Measurements from ENCODE around the gene ANKRD30B. TPM values are rescaled to one million over a fixed set of nuclear protein-coding genes. Genes with fewer than 3 reads are reported as not detected.
"Not testable (repeated sequence)": the region's sequence is repeated elsewhere in the genome, so short reads cannot be mapped to it uniquely, and the experiment has no call there.

The ANKRD30B gene
- total RNA-seq (under 1 TPM in 1 of 4 donors, not detected in 3; 0.36 TPM), polyA plus RNA-seq (under 1 TPM in 1 of 3 donors, not detected in 2; 0.13 TPM)

DNA sequence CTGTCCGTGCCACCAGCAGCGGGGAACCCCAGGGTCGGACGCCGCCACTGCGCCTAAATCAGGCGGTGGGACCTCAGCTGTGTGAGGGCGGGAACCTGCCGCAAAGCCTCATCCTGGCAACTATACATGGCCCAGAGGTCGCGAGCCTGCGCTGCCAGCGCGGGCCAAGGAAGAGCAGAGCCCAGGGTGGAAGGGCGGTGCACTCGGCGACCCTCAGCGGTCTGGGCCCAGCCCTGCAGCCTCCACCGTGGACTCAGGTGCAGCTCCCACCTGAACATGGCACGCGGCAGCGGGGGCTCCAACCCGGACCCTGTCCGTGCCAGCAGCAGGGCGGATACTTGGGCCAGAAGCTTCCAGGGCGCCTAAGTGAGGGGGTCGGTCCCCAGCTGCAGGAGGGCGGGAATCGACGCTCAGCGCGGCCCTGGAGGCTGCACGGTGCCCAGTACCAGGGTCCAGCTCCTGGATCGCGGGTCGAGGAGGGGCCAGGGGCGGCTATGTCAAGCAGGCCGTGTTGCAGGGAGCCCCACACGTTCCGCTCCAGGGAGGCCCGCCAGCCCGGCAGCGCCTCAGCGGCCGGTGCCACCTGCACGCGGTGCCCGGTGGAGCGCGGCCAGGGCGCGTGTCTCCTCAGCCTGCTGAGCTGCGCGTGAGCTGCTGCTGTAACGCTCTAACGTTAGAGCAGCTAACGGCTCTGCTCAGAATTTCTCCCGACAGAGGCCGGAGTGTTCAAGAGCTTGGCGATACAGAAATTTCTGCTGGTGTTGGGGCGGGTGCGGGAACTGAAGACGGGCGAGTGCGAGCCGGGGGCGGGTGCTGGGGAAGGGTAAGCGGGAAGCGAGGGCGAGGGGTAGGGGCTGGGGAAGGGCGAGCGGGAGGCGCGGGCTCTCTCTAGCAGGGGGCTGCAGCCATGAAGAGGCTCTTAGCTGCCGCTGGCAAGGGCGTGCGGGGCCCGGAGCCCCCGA, at the start of gene ANKRD30B:
ANKRD30B (plus strand) TSS at position 660 of the 962 bp plus-strand sequence; CDS start at position 908, 248 bp downstream.
- peaks cover 0 to 27% (median 5%) of the 10 kb centered on the region in 3 donors for H3K27me3 ChIP-seq

DNA sequence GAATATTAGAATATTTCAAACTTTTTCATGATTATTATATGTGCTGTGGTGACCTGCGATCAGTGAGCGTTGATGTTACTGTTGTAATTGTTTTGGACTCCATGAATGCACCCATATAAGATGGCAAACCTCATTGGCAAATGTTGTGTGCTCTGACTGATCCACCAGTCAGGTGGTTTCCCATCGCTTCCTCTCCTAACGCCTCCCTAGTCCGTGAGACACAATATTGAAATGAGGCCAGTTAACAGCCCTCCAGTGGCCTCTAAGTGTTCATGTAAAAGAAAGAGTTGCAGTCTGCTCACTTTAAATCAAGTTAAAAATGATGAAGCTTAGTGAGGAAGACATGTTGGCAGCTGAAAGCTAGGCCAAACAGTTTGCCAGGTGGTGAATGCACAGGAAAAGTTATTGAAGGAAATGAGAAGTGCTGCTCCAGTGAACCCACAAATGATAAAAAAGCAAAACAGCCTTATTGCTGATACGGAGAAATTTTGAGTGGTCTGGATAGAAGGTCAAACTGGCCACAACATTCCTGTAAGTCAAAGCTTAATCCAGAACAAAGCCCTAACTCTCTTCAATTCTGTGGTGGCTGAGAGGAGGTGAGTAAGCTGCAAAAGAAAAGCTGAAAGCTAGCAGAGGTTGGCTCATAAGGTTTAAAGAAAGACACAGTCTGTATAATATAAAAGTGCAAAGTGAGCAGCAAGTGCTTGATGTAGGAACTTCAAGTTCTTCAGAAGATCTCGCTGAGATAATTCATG, 46.5 kb upstream of the ANKRD30B start:
- H3K27me3 ChIP-seq; H3K36me3 ChIP-seq; H3K27ac ChIP-seq; DNase-seq; H3K4me1 ChIP-seq; H3K4me3 ChIP-seq; intact Hi-C loops (cut with DNase I); H3K9me3 ChIP-seq: not testable (repeated sequence)
- 79 to 92% methylated on average over 7 of the region's 7 CpGs for WGBS, 2 donors

More for the DNA sequence above, at the start of gene ANKRD30B:
- Histone ChIP-seq H3K4me3 (no peak within 1 kb of the TSS), H3K9me3 (no peaks in the 10 kb centered on the region), H3K27ac (no peak within 1 kb of the TSS), H3K36me3 (no peaks in the 10 kb centered on the region), H3K4me1 (peaks cover 0 to 7% (median 0%) of the 10 kb centered on the region in 4 donors)
- intact Hi-C loops (cut with DNase I) = no loop called here
- DNase-seq = no peak
- 23 to 42% methylated on average over 79 of the region's 79 CpGs for WGBS, 2 donors
- TF ChIP-seq CTCF (IDR thresholded peaks at IDR 0.05) = no peak

DNA sequence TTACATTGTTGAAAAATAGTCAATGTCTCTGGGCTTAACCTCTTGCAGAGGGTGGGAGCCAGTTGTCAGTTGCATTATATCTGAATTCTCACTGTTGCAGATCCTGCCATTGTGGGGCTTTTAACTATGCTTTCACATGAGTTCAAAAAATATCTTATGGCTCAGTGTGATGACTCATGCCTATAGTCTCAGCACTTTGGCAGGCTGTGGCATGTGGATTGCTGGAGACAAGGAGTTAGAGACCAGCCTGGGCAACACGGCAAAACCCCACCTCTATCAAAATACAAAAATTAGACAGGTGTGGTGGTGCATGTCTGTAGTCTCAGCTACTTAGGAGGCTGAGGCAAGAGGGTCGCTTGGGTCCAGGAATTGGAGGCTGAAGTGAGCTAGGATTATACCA, 38.2 kb upstream of the ANKRD30B start:
- H3K27me3 ChIP-seq; H3K9me3 ChIP-seq; DNase-seq; intact Hi-C loops (cut with DNase I); H3K27ac ChIP-seq; H3K4me3 ChIP-seq; H3K4me1 ChIP-seq; H3K36me3 ChIP-seq: not testable (repeated sequence)
- 74% methylated on average over 2 of the region's 2 CpGs for WGBS, 2 donors

DNA sequence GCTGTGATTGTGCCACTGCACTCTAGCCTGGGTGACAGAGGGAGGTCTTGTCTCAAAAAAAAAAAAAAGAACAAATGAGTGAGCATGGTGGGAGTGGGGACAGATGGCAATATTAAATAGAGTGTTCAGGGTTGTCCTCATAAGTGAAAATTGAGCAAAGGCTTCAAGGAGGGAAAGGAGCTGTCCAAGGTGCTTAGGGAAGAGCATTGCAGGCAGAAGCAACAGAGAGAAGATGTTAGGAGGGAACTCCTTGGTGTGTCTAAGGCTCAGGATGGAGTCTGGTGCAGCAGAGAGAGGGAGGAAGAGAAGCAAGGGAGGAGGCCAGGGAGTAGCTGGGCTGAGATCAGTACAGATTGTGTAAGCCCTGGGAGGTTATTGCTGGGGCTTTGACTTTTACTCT, 26.4 kb upstream of the ANKRD30B start:
- H3K36me3 ChIP-seq; H3K9me3 ChIP-seq; H3K4me3 ChIP-seq; H3K27me3 ChIP-seq; H3K4me1 ChIP-seq; H3K27ac ChIP-seq; intact Hi-C loops (cut with DNase I); DNase-seq: not testable (repeated sequence)

- H3K4me1 ChIP-seq; H3K4me3 ChIP-seq; H3K27me3 ChIP-seq; H3K36me3 ChIP-seq; intact Hi-C loops (cut with DNase I); H3K27ac ChIP-seq; H3K9me3 ChIP-seq; DNase-seq: not testable (repeated sequence)
- 20 to 40% methylated on average over 1 of the region's 1 CpG for WGBS, 2 donors
These were observed 8.9 kb upstream of the ANKRD30B start for GRCh38 chr18:14739056-14739455.

DNA sequence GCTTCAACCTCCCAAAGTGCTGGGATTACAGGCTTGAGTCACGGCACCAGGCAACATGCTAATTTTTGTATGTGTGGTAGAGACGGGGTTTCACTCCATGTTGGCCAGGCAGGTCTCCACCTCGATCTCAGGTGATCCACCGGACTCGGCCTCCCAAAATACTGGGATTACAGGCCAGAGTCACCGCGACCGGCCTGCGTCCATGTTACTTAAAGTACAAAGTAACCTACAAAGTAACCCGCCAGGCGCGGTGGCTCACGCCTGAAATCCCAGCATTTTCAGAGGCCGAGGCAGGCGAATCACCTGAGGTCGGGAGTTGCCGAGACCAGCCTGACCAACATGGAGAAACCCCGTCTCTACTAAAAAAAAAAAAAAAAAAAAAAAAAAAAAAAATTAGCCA, 1.1 kb upstream of the ANKRD30B start:
- Histone ChIP-seq H3K27ac (no peak overlapping the region), H3K36me3 (no peaks in the 10 kb centered on the region), H3K4me1 (peaks cover 0 to 7% (median 0%) of the 10 kb centered on the region in 4 donors), H3K9me3 (no peaks in the 10 kb centered on the region), H3K27me3 (peaks cover 0 to 27% (median 5%) of the 10 kb centered on the region in 3 donors), H3K4me3 (no peak overlapping the region)
- DNase-seq = no peak
- intact Hi-C loops (cut with DNase I) = no loop called here
- WGBS, 2 donors = 95 to 97% methylated on average over 18 of the region's 18 CpGs
- TF ChIP-seq EP300 (IDR thresholded peaks at IDR 0.05) (no peak), CTCF (IDR thresholded peaks at IDR 0.05) (no peak), POLR2AphosphoS5 (IDR thresholded peaks at IDR 0.05) (no peak), POLR2A (IDR thresholded peaks at IDR 0.05) (no peak)
